Aorta (tissue), 5 donors: ENCODE data around the gene SART1. TPM values are rescaled to one million over a fixed set of nuclear protein-coding genes. Genes with fewer than 3 reads are reported as not detected.
"Not testable (repeated sequence)": the region's sequence is repeated elsewhere in the genome, so short reads cannot be mapped to it uniquely, and the experiment has no call there.

Experiments used
- ATAC-seq: fragments of 200-7000 bp; cut with Tn5 transposase; one replicate; pipeline ENCODE4 v1.9.1; 2022; ENCODE audit warnings: moderate library complexity; ENCODE audit not compliant: low FRiP score
- DNase-seq, 2 donors: peaks; one replicate each; pipeline ENCODE4 v3.0.0-alpha.2; 2020
- H3K27ac ChIP-seq, 2 donors: one replicate each; pipeline ENCODE4 v1.5.1; 2013; ENCODE audit warnings: low read length in 2 of 2, mild to moderate bottlenecking in 2 of 2, moderate library complexity in 2 of 2, control low read depth in 1 of 2, inconsistent platforms in 1 of 2, low read depth in 1 of 2
- H3K27me3 ChIP-seq, 2 donors: one replicate each; pipeline ENCODE4 v1.6.1; 2013; ENCODE audit warnings: control low read depth in 1 of 2, low read length in 1 of 2, mild to moderate bottlenecking in 1 of 2, moderate library complexity in 1 of 2; ENCODE audit not compliant: insufficient read depth in 2 of 2, control insufficient read depth in 1 of 2
- H3K36me3 ChIP-seq, 2 donors: one replicate each; pipeline ENCODE4 v1.6.1; 2013; ENCODE audit warnings: control low read depth in 1 of 2, low read length in 1 of 2, mild to moderate bottlenecking in 1 of 2; ENCODE audit not compliant: insufficient read depth in 2 of 2, control insufficient read depth in 1 of 2
- H3K4me1 ChIP-seq, 2 donors: one replicate each; pipeline ENCODE4 v1.6.1; 2013; ENCODE audit warnings: low read length in 2 of 2, control low read depth in 1 of 2, mild to moderate bottlenecking in 1 of 2, moderate library complexity in 1 of 2; ENCODE audit not compliant: insufficient read depth in 2 of 2, control insufficient read depth in 1 of 2
- H3K4me3 ChIP-seq, 2 donors: one replicate each; pipeline ENCODE4 v1.5.1; 2013; ENCODE audit warnings: low read length in 2 of 2, control low read depth in 1 of 2, mild to moderate bottlenecking in 1 of 2
- H3K9me3 ChIP-seq: one replicate; pipeline ENCODE4 v1.6.1; 2013; ENCODE audit warnings: mild to moderate bottlenecking, low read length; ENCODE audit not compliant: control insufficient read depth
- WGBS, 2 donors: extraction: QIAGEN DNeasy Blood & Tissue Kit; methylation state at CpG; one replicate each; pipeline ENCODE4 v1.1.7; 2013; 5-methylcytosine and 5-hydroxymethylcytosine counted together
- intact Hi-C, 2 donors: fragments of 100-400 bp; cut with DNase I; formaldehyde crosslinking; loops; one replicate each; pipeline versions ENCODE4 v1.14.2 to v1.15.0; 2022
- polyA plus RNA-seq, 2 donors: library from polyadenylated mRNA; stranded (reverse); fragments of 200-250 nt; gene quantifications; one replicate each; pipeline ENCODE4 v1.2.3, GENCODE V29; 2013
- total RNA-seq, 2 donors: library from RNA; stranded (reverse); fragmentation: NEBNext Ultra II Directional; extraction: Animal tissue kit (Norgen Biotek cat#: 25700); gene quantifications; one replicate each; pipeline ENCODE4 v1.2.1, GENCODE V29; 2021
- donor health status: healthy with polysubstance abuse.
- donor health status: Bipolar disorder and iron deficiency.
- donor health status: DM: no; HTN: no; CAD: no.
- donor health status: DM: no; HTN: no; CAD: no.
- donor health status: DM: yes; HTN: yes; CAD: no.

The SART1 gene
- total and polyA plus RNA-seq, 4 donors: 27.9 to 129 (median 51.6) TPM

- Histone ChIP-seq H3K27ac (no peak overlapping the region), H3K27me3 (no peaks in the 10 kb centered on the region), H3K9me3 (no peaks in the 10 kb centered on the region), H3K4me3 (no peak overlapping the region), H3K36me3 (no peaks in the 10 kb centered on the region), H3K4me1 (no peaks in the 10 kb centered on the region)
- DNase-seq (no peak), ATAC-seq (no peak)
- intact Hi-C loops: no loop called here
- 83 to 88% methylated on average over 8 of the region's 8 CpGs for WGBS, 2 donors
Measured at GRCh38 chr11:65944767-65945166, 16.8 kb upstream of the SART1 start.

GRCh38 chr11:65945430-65945911 lies 16.1 kb upstream of the SART1 start, which contains the start of gene TSGA10IP:
TSS of gene TSGA10IP (plus strand) at chr11:65945480. CDS start at chr11:65945676, 196 bp downstream.
- H3K9me3 ChIP-seq: no peaks in the 10 kb centered on the region
- H3K36me3 ChIP-seq: no peaks in the 10 kb centered on the region
- no peak within 1 kb of the TSS for H3K4me3 ChIP-seq
- H3K27me3 ChIP-seq: no peaks in the 10 kb centered on the region
- DNase-seq (no peak), ATAC-seq (no peak)
- H3K27ac ChIP-seq: no peak within 1 kb of the TSS
- 59 to 64% methylated on average over 13 of the region's 13 CpGs for WGBS, 2 donors
- intact Hi-C loops: no loop called here
- H3K4me1 ChIP-seq: no peaks in the 10 kb centered on the region

GRCh38 chr11:65945941-65946558 lies 15.5 kb upstream of the SART1 start:
- Histone ChIP-seq H3K27me3 (no peaks in the 10 kb centered on the region), H3K36me3 (no peaks in the 10 kb centered on the region), H3K4me1 (no peaks in the 10 kb centered on the region), H3K27ac (no peak overlapping the region), H3K9me3 (no peaks in the 10 kb centered on the region), H3K4me3 (no peak overlapping the region)
- DNase-seq: no peak
- ATAC-seq: no peak
- 87 to 88% methylated on average over 11 of the region's 11 CpGs for WGBS, 2 donors
- intact Hi-C loops: no loop called here

GRCh38 chr11:65946655-65947054 lies 14.9 kb upstream of the SART1 start:
- ATAC-seq (no peak), DNase-seq (no peak)
- no peaks in the 10 kb centered on the region for H3K27me3 ChIP-seq
- H3K4me3 ChIP-seq: no peak overlapping the region
- H3K4me1 ChIP-seq: no peaks in the 10 kb centered on the region
- no peaks in the 10 kb centered on the region for H3K9me3 ChIP-seq
- intact Hi-C loops: no loop called here
- H3K36me3 ChIP-seq: no peaks in the 10 kb centered on the region
- no peak overlapping the region for H3K27ac ChIP-seq
- 86 to 89% methylated on average over 4 of the region's 4 CpGs for WGBS, 2 donors

DNA sequence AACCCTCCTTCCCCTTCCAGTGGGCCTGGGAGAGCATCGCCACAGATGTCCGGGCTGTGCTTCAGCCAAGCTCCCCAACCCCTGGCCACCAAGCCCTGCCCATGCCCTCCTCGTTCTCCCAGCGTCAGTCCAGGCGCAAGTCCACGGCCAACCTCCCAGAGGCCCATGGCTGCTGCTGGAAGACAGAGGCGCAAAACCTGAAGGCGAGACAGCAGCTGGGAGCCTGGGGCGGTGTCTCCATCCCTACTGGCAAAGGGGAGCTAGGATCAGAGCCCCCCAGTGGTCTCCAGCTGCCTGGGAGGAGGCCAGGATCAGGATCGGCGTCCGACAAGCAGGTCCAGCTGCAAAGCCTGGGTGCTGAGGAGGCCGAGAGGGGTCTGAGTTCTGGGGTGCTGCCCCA lies 14.4 kb upstream of the SART1 start:
- DNase-seq (no peak), ATAC-seq (no peak)
- H3K27ac ChIP-seq: no peak overlapping the region
- no peak overlapping the region for H3K4me3 ChIP-seq
- intact Hi-C loops: no loop called here
- 53 to 56% methylated on average over 13 of the region's 13 CpGs for WGBS, 2 donors
- H3K36me3 ChIP-seq: no peaks in the 10 kb centered on the region
- no peaks in the 10 kb centered on the region for H3K9me3 ChIP-seq
- no peaks in the 10 kb centered on the region for H3K27me3 ChIP-seq
- no peaks in the 10 kb centered on the region for H3K4me1 ChIP-seq

DNA sequence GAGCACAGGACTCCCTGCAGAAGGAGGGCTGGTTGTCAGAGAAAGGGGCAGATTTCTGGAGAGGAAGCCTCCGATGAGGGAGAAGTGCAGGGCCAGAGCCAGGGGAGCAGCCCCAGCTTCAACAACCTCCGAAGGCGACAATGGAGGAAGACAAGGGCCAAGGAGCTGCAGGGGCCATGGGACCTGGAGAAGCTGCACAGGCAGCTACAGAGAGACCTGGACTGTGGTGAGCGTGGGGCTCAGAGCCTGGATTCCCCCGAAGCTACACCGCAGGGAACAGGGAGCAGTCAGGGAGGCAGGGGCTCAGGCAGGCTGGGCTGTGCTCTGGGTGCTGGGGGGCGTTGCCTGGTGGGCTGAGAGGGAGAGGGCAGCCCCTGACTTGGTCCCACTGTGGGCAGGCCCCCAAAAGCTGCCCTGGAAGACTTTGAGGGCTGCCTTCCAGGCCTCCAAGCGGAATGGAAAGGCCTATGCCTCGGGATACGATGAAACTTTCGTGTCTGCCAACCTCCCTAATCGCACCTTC lies 13.9 kb upstream of the SART1 start:
- DNase-seq (no peak), ATAC-seq (no peak)
- H3K27me3 ChIP-seq: no peaks in the 10 kb centered on the region
- intact Hi-C loops: no loop called here
- WGBS, 2 donors: 83 to 84% methylated on average over 12 of the region's 12 CpGs
- no peak overlapping the region for H3K4me3 ChIP-seq
- no peak overlapping the region for H3K27ac ChIP-seq
- H3K9me3 ChIP-seq: no peaks in the 10 kb centered on the region
- no peaks in the 10 kb centered on the region for H3K36me3 ChIP-seq
- no peaks in the 10 kb centered on the region for H3K4me1 ChIP-seq

- H3K9me3 ChIP-seq, H3K27ac ChIP-seq, ATAC-seq, H3K4me3 ChIP-seq, intact Hi-C loops, H3K27me3 ChIP-seq, H3K36me3 ChIP-seq, H3K4me1 ChIP-seq, DNase-seq: not testable (repeated sequence)
- WGBS, 2 donors: 94 to 96% methylated on average over 5 of the region's 5 CpGs
Measured at GRCh38 chr11:65950711-65951110, 10.8 kb upstream of the SART1 start.

- H3K27ac ChIP-seq, ATAC-seq, H3K4me3 ChIP-seq, DNase-seq, H3K9me3 ChIP-seq, intact Hi-C loops, H3K36me3 ChIP-seq, H3K4me1 ChIP-seq, H3K27me3 ChIP-seq: not testable (repeated sequence)
- WGBS, 2 donors: 41 to 56% methylated on average over 3 of the region's 3 CpGs
Measured at GRCh38 chr11:65951641-65952040, 9.9 kb upstream of the SART1 start.

GRCh38 chr11:65952052-65952521 lies 9.4 kb upstream of the SART1 start:
- no peak overlapping the region for H3K4me3 ChIP-seq
- no peaks in the 10 kb centered on the region for H3K36me3 ChIP-seq
- no peak overlapping the region for H3K27ac ChIP-seq
- H3K27me3 ChIP-seq: no peaks in the 10 kb centered on the region
- intact Hi-C loops: no loop called here
- no peaks in the 10 kb centered on the region for H3K4me1 ChIP-seq
- DNase-seq (no peak), ATAC-seq (no peak)
- no peaks in the 10 kb centered on the region for H3K9me3 ChIP-seq
- WGBS, 2 donors: 34 to 46% methylated on average over 6 of the region's 6 CpGs
